B cell (primary cell): ENCODE results near the gene LRRC49. TPM values are rescaled to one million over a fixed set of nuclear protein-coding genes. Genes with fewer than 3 reads are reported as not detected.

Experiments
- ATAC-seq: fragments of 200-7000 bp; cut with Tn5 transposase; one replicate; pipeline ENCODE4 v1.10.0; 2021; ENCODE audit warnings: low read depth, mild to moderate bottlenecking, moderate number of reproducible peaks, moderate library complexity
- CTCF ChIA-PET: fragments of 350-600 bp; sonication (Branson Sonifier 250); formaldehyde crosslinking; loops from one replicate; lab custom pipeline; 2021; ENCODE audit warnings: antibody characterized with exemption, inconsistent platforms; lab: Charles Lee
- POLR2A ChIA-PET: fragments of 350-600 bp; sonication (Branson Sonifier 250); formaldehyde crosslinking; loops from one replicate; lab custom pipeline; 2021; ENCODE audit warnings: antibody characterized with exemption; lab: Charles Lee
- DNase-seq: peaks from one replicate; pipeline ENCODE4 v3.0.0; 2013
- H2AFZ ChIP-seq: 2 replicates; pipeline ENCODE4 v1.6.1; 2012; ENCODE audit warnings: mild to moderate bottlenecking, low read depth, low read length; ENCODE audit not compliant: insufficient read depth, poor library complexity, severe bottlenecking
- H3K27ac ChIP-seq, 2 donors: 1 replicate in 1 of 2; 2 replicates in 1 of 2; pipeline ENCODE4 v1.5.1; 2012 to 2013; ENCODE audit warnings: low read length in 2 of 2, mild to moderate bottlenecking in 2 of 2, moderate library complexity in 1 of 2
- H3K27me3 ChIP-seq, 4 experiments: fragments of 200-600 bp in 1 of 4; sonication (generic) in 1 of 4; replicated peaks in 1 of 4; 1 replicate in 2 of 4; 2 replicates in 2 of 4; pipeline versions ENCODE4 v1.6.1 to v1.7.0; 2013 to 2016; ENCODE audit warnings: low read length in 3 of 4, mild to moderate bottlenecking in 2 of 4, mixed read lengths in 1 of 4, moderate library complexity in 1 of 4; ENCODE audit not compliant: insufficient read depth in 4 of 4, control insufficient read depth in 3 of 4; ENCODE audit errors: control extremely low read depth in 1 of 4
- H3K36me3 ChIP-seq, 2 experiments: replicated peaks in 1 of 2; 1 replicate in 1 of 2; 2 replicates in 1 of 2; pipeline versions ENCODE4 v1.6.1 to v1.7.1; 2013; ENCODE audit warnings: low read length in 1 of 2; ENCODE audit not compliant: insufficient read depth in 2 of 2, control insufficient read depth in 1 of 2; ENCODE audit errors: control extremely low read depth in 1 of 2, extremely low read depth in 1 of 2
- H3K4me1 ChIP-seq, 2 donors: fragments of 200-600 bp in 1 of 2; sonication (generic) in 1 of 2; 1 replicate in 1 of 2; 2 replicates in 1 of 2; pipeline versions ENCODE4 v1.5.1 to v1.6.1; 2013 to 2017; ENCODE audit warnings: low read length in 2 of 2; ENCODE audit not compliant: control insufficient read depth in 2 of 2, insufficient read depth in 2 of 2
- H3K4me2 ChIP-seq: replicated peaks from 2 replicates; pipeline ENCODE3; 2012; ENCODE audit warnings: mild to moderate bottlenecking, low read depth, low read length; ENCODE audit not compliant: poor library complexity, severe bottlenecking
- H3K4me3 ChIP-seq, 5 experiments: fragments of 200-600 bp in 1 of 5; sonication (generic) in 1 of 5; 1 replicate in 3 of 5; 2 replicates in 2 of 5; pipeline versions ENCODE4 v1.5.1 to v1.7.0; 2011 to 2016; ENCODE audit warnings: low read length in 4 of 5, mild to moderate bottlenecking in 4 of 5, low read depth in 2 of 5, control low read depth in 1 of 5, moderate library complexity in 1 of 5; ENCODE audit not compliant: insufficient read depth in 1 of 5; ENCODE audit errors: control extremely low read depth in 1 of 5, extremely low read depth in 1 of 5
- H3K79me2 ChIP-seq: fragments of 200-600 bp; sonication (generic); one replicate; pipeline ENCODE4 v1.6.0; 2016; ENCODE audit warnings: low read length; ENCODE audit not compliant: control insufficient read depth, insufficient read depth
- H3K9ac ChIP-seq: fragments of 200-600 bp; sonication (generic); 2 replicates; pipeline ENCODE4 v1.6.1; 2017; ENCODE audit warnings: mild to moderate bottlenecking, low read length, moderate library complexity
- H3K9me3 ChIP-seq, 3 donors: one replicate each; pipeline versions ENCODE4 v1.6.1 to v1.7.1; 2013; ENCODE audit warnings: low read length in 2 of 3; ENCODE audit not compliant: control insufficient read depth in 2 of 3, insufficient read depth in 1 of 3; ENCODE audit errors: control extremely low read depth in 1 of 3
- H4K20me1 ChIP-seq: 2 replicates; pipeline ENCODE4 v1.6.0; 2012; ENCODE audit warnings: mild to moderate bottlenecking, low read length; ENCODE audit not compliant: insufficient read depth, control insufficient read depth, poor library complexity, severe bottlenecking
- H3K27ac Mint-ChIP-seq: one replicate; pipeline ENCODE4 v1.8.0; 2021; ENCODE audit warnings: mixed read lengths
- H3K27me3 Mint-ChIP-seq: one replicate; pipeline ENCODE4 v1.8.0; 2021; ENCODE audit warnings: mixed read lengths
- H3K4me1 Mint-ChIP-seq: one replicate; pipeline ENCODE4 v1.8.0; 2021; ENCODE audit warnings: mixed read lengths
- H3K4me3 Mint-ChIP-seq: one replicate; pipeline ENCODE4 v1.8.0; 2021; ENCODE audit warnings: mixed read lengths
- H3K9me3 Mint-ChIP-seq: one replicate; pipeline ENCODE4 v1.8.0; 2022; ENCODE audit warnings: mixed read lengths; ENCODE audit not compliant: insufficient read depth
- CTCF ChIP-seq: fragments of 200-600 bp; IDR thresholded peaks from one replicate; pipeline ENCODE4 v1.8.0; 2022; ENCODE audit warnings: antibody characterized with exemption, mild to moderate bottlenecking
- EZH2 ChIP-seq: IDR thresholded peaks from 2 replicates; pipeline ENCODE4 v1.6.1; 2012; ENCODE audit warnings: borderline replicate concordance, low read depth, mild to moderate bottlenecking, moderate library complexity, low read length; ENCODE audit not compliant: insufficient read depth, poor library complexity, severe bottlenecking
- WGBS: methylation state at CpG from one replicate; pipeline ENCODE4 v1.1.5; 2013; ENCODE audit warnings: missing lambda C conversion rate; ENCODE audit not compliant: insufficient coverage; 5-methylcytosine and 5-hydroxymethylcytosine counted together
- intact Hi-C: fragments of 100-400 bp; cut with micrococcal nuclease; formaldehyde crosslinking; loops from one replicate; pipeline ENCODE4 v1.10.0; 2022
- polyA plus RNA-seq: library from polyadenylated mRNA; depleted of rRNA; stranded (reverse); fragments of >200 nt; gene quantifications from 2 replicates; pipeline ENCODE4 v1.2.3, GENCODE V29; 2012
- total RNA-seq, 2 donors: library from RNA; stranded (reverse); fragments of 120-200 nt in 1 of 2; gene quantifications; 1 replicate in 1 of 2; 2 replicates in 1 of 2; pipeline versions ENCODE4 v1.2.3 to v1.2.4, GENCODE V29; 2013 to 2022

Gene LRRC49
- total and polyA plus RNA-seq, 2 donors (not counting 1 experiment from before 2014, with no cell fraction given) = 0.22 to 1.4 TPM

DNA sequence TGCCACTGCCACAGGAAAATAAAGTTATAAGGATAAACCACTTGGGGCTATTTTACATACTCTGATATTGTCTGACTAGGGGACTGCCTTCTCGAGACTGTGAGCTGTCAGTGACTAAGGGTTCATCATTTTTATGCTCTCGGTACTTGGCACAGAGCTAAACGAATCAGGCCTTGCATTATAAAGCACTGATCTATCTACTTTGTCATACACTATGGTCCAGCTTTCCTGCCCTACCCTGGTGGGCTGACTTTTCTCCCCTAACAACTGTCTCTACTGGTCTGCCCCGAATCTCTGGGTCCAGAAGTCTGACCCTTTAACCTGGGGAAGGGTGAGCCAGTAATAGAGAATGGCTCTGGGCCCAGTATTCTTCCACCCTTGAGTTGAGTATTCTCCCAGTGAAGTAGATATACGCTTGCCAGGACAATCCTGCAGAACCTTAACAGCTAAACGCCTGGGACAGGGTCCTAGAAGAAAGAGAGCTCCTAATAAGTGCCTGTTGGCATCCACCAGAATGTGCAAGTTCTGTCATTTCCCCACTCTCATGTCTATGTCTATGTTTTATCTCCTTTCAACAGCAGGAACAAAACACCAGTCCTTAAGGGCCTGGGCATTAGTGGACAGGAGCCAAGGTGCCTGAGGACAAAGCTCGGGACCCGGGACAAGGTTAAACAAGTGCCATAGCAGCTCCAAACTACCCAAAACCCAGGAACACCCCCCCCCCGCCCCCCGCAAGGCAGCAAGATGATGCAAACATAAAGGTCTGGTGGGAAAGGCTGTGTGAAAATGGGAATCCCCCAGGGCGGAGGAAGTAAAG lies 39.9 kb upstream of the LRRC49 start:
- ChIA-PET POLR2A (no interaction called here), CTCF (interaction anchor here (0.9 to 1.1 kb wide), 3 partner anchors 13 to 28 kb away, joined by 3 to 4 read pairs (median 3); no protein-coding TSS in a partner anchor)
- Histone ChIP-seq H3K4me3 (no peak overlapping the region), H3K36me3 (no peaks in the 10 kb centered on the region), H3K4me2 (no peak overlapping the region), H2AFZ (no peak overlapping the region), H3K27me3 (peaks cover 0 to 24% (median 20%) of the 10 kb centered on the region in 4 experiments), H3K27ac (no peak overlapping the region), H3K9me3 (peaks cover 0 to 2% (median 0%) of the 10 kb centered on the region in 3 donors), H3K4me1 (peaks cover 0 to 9% of the 10 kb centered on the region in 2 donors), H3K79me2 (no peaks in the 10 kb centered on the region), H3K9ac (no peak overlapping the region), H4K20me1 (no peaks in the 10 kb centered on the region)
- Mint-ChIP-seq H3K4me1 (peaks cover 11% of the 10 kb centered on the region), H3K27ac (no peak overlapping the region), H3K4me3 (peak overlapping the region; percentile 62), H3K27me3 (peaks cover 60% of the 10 kb centered on the region), H3K9me3 (no peaks in the 10 kb centered on the region)
- no peak for TF ChIP-seq CTCF
- TF ChIP-seq EZH2 = no peak
- intact Hi-C loops = no loop called here
- 98% methylated on average over 6 of the region's 11 CpGs for WGBS
- DNase-seq (no peak), ATAC-seq (no peak)
